Measurements from ENCODE around the gene CBFB.
"Not testable (repeated sequence)": the region's sequence is repeated elsewhere in the genome, so short reads cannot be mapped to it uniquely, and the experiment has no call there.

Gene CBFB

DNA sequence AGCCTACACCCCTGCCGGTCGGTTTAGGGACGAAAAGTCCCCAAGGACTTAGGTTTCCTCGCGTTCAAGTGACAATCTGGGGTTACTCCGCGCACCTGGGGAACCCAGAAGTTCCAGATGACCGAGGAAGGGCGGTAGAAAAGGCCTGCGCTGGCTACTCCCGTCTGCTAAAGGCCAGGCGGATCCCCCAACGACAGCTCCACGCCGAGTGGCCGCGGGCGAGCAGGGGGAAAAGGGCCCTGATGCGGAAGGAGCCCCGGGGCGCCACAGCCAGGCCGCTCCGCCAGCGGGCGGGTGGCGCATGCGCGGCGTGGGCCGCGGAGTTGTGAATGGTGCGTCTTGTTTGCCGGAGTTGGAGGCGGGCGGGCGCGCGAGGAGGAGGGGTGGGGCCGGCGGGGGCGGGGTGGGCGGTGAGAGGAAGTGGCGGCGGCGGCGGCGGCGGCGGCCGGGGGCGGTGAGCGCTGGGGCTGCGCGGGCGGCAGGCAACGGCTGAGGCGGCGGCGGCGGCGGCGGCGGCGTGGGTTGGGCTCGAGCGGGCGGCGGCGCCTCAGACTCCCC, at the start of gene CBFB:
CBFB (plus strand) TSS at position 454 of the 558 bp plus-strand sequence. CDS start 259 bp downstream, outside the sequence.
- DNase-seq (peak; percentile 94), ATAC-seq (peak; percentile 95)
- Mint-ChIP-seq H3K4me1 (peaks cover 54% of the 10 kb centered on the region), H3K27ac (peak within 1 kb of the TSS; percentile 86 to 91), H3K4me3 (peak within 1 kb of the TSS; percentile 86 to 92), H3K27me3 (no peaks in the 10 kb centered on the region), H3K9me3 (no peaks in the 10 kb centered on the region)

DNA sequence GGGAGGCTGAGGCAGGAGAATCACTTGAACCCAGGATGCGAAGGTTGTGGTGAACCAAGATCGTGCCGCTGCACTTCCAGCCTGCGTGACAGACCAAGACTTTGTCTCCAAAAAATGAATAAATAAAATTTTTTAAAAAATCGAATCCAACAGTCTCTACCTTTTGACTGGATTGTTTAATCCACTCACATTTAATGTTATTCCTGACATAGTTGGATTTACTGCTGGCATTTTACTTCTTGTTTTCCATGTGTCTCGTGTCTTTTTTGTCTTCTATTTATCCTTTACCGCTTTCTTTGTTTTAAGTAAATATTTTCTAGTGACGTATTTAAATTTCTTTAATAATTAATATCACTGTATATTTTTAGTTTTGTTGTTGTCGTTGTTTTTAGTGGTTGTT, 45.9 kb upstream of the CBFB start:
- ATAC-seq (no peak), DNase-seq (no peak)
- Mint-ChIP-seq H3K9me3 (no peaks in the 10 kb centered on the region), H3K4me1 (peaks cover 86% of the 10 kb centered on the region), H3K27me3 (no peaks in the 10 kb centered on the region), H3K27ac (no peak overlapping the region), H3K4me3 (no peak overlapping the region)

DNA sequence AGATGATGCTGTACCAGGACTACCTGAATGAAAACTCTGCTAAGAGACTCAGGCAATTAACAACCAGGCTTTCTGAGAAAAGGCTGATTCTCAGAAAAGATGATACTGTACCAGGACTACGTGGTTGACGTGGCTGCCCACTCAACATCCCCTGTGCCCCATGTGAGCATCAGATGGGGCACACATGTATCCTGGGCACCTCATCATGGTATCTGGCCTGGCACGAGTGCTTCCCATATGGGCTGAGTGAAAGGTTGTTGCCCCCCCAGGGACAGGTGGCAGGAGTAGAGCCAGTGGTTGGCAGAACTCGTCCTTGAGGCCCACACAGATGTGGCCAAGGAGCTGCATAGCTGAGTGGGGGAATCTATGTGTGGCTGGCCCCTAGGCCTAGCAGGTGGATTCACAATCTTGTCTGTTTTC, 44.0 kb upstream of the CBFB start:
- H3K9me3 Mint-ChIP-seq = no peaks in the 10 kb centered on the region
- H3K27ac Mint-ChIP-seq = peak overlapping the region; percentile 96 to 99
- H3K4me1 Mint-ChIP-seq = peaks cover 80% of the 10 kb centered on the region
- ATAC-seq (peak; percentile 95), DNase-seq (peak; percentile 71 to 83)
- no peaks in the 10 kb centered on the region for H3K27me3 Mint-ChIP-seq
- peak overlapping the region; percentile 62 to 70 for H3K4me3 Mint-ChIP-seq

DNA sequence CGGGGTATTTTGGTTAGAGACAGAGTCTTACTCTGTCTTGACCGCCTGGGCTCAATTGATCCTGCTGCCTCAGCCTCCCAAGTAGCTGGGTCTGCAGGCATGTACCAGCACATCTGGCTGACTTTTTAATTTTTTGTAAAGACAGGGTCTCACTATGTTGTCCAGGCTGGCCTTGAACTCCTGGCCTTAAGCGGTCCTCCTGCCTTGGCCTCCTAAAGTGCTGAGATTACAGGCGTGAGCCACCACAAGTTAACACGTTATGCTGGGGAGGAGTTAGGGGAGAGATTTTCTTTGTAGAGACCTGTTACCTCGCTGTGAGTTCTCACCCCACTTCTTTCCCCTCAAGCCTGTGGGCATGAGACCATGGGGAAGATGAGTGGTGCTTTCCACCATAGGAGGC, 42.4 kb upstream of the CBFB start:
- Mint-ChIP-seq H3K4me3 (no peak overlapping the region), H3K4me1 (peaks cover 66% of the 10 kb centered on the region), H3K27ac (no peak overlapping the region), H3K27me3 (no peaks in the 10 kb centered on the region), H3K9me3 (no peaks in the 10 kb centered on the region)
- ATAC-seq (no peak), DNase-seq (no peak)

DNA sequence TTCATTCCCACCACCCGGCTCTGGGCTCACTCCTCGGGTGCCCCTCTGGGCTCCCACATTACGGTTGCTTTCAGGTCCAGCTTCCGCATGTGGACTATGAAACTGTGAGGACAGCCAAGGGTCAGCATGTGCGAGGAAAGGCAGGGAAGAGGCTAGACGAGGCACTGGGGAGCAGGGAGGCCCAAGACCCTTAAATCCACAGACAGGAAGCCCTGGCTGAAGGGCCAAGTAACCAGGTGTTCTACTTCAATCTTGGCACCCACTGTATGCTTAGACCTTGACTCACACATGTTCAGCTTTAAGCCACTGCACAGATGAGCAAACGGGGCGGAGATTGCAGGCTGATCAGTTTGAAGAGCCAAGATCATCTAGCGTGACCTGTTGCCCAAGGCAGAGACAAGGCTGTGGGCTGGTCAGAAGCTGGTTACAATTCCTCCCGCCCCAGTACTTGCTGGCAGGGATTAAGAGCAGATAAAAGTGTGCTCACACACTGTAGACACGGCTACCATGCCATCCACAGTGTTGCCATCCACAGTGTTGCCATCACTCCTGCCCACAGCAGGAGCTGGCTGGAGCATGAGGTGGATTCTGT, 40.7 kb upstream of the CBFB start, which contains the start of gene CES4A:
CES4A (plus strand) TSS at position 393 of the 592 bp plus-strand sequence; CDS start at position 577, 184 bp downstream.
- no peak for DNase-seq
- Mint-ChIP-seq H3K4me3 (no peak within 1 kb of the TSS), H3K9me3 (no peaks in the 10 kb centered on the region), H3K4me1 (peaks cover 53% of the 10 kb centered on the region), H3K27ac (peak within 1 kb of the TSS in 1 of 2 donors; percentile 6), H3K27me3 (no peaks in the 10 kb centered on the region)
- ATAC-seq = no peak

DNA sequence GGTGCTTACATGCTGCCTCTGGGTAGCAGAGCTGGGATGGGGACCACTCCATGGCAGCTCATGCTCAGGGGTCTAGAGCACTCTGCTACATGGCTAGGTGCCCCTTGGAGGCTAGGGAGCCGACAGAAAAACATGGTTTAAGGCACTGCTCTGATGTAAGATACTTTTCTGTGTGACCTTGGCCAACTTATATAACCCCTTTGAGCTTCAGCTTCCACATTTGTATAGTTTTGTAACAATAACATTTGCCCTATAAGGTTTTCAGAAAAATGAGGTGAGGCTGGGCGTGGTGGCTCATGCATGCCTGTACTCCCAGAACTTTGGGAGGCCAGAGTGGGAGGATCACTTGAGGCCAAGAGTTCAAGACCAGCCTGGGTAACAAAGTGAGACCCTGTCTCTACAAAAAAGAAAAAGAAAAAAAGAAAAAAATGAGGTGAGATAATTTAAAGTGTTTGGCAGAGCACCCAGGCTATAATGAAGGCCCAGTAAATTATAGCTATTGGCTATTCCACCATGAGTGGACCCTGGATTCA, 37.3 kb upstream of the CBFB start:
- ATAC-seq (no peak), DNase-seq (no peak)
- Mint-ChIP-seq H3K4me3 (no peak overlapping the region), H3K9me3 (no peaks in the 10 kb centered on the region), H3K27ac (no peak overlapping the region), H3K27me3 (no peaks in the 10 kb centered on the region), H3K4me1 (peaks cover 22% of the 10 kb centered on the region)

DNA sequence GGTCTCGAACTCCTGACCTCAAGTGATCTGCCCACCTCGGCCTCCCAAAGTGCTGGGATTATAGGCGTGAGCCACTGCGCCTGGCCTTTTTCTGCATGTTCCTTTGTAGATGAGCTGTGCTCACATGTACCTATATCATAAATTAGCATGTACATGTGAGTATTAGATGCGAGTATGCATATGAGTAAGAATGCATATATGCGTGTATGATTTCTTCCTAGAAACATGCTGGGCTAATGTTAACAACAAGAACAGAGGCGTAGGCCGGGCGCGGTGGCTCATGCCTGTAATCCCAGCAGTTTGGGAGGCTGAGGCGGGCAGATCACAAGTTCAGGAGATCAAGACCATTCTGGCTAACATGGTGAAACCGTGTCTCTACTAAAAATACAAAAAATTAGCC, 35.4 kb upstream of the CBFB start:
- not testable (repeated sequence) for H3K9me3 Mint-ChIP-seq, H3K27ac Mint-ChIP-seq, ATAC-seq, H3K4me3 Mint-ChIP-seq, H3K4me1 Mint-ChIP-seq, DNase-seq, H3K27me3 Mint-ChIP-seq

DNA sequence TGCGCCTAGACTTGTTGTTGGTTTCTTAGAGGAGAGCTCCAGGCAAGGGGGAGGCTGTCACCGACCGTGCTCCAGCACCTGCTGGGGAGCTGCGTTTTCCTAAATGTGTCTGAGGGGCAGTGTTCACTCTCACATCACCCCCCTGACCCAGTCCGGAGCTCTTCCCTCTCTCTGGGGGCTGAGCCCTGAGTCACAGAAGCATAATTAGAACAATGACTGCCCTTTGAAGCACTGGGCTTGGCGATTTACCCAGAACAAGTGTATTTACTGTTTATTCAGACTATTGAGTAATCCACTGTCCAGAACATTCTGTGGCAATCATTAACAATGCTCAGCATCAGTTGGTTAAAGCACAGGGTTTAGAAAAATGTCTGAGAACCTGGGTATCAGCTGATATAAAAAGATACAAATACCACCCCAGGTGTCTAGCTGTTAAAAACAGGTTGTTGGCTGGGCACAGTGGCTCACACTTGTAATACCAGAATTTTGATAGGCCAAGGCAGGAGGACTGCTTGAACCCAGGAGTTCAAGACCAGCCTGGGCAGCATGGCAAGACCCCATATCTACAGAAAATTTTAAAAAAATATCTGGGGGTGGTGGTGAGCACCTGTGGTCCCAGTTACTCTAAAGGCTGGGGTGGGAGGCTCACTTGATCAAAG, 32.5 kb upstream of the CBFB start:
- Mint-ChIP-seq H3K27me3 (peaks cover 17% of the 10 kb centered on the region), H3K4me1 (peaks cover 21% of the 10 kb centered on the region), H3K9me3 (no peaks in the 10 kb centered on the region), H3K4me3 (no peak overlapping the region), H3K27ac (no peak overlapping the region)
- DNase-seq (no peak), ATAC-seq (no peak)

DNA sequence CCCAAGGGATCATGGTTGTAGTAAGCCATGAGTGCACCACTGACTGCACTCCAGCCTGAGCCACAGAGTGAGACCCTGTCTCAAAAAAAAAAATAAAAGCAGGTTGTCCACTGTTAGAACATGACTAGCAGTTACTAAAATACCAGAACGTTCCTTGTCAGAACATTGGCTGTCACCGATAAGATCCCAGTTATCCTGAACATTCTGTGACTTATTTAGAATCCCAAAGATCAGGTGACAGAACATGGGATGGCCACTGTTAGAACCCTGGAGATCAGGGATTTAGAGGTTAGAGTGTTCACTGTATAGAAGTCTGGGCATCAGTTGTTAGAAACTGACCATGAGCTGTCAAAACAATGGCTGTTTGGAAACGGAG, 32.0 kb upstream of the CBFB start:
- Mint-ChIP-seq H3K4me1 (peaks cover 26% of the 10 kb centered on the region), H3K27ac (no peak overlapping the region), H3K9me3 (no peaks in the 10 kb centered on the region), H3K27me3 (peaks cover 17% of the 10 kb centered on the region), H3K4me3 (no peak overlapping the region)
- no peak for ATAC-seq
- no peak for DNase-seq

DNA sequence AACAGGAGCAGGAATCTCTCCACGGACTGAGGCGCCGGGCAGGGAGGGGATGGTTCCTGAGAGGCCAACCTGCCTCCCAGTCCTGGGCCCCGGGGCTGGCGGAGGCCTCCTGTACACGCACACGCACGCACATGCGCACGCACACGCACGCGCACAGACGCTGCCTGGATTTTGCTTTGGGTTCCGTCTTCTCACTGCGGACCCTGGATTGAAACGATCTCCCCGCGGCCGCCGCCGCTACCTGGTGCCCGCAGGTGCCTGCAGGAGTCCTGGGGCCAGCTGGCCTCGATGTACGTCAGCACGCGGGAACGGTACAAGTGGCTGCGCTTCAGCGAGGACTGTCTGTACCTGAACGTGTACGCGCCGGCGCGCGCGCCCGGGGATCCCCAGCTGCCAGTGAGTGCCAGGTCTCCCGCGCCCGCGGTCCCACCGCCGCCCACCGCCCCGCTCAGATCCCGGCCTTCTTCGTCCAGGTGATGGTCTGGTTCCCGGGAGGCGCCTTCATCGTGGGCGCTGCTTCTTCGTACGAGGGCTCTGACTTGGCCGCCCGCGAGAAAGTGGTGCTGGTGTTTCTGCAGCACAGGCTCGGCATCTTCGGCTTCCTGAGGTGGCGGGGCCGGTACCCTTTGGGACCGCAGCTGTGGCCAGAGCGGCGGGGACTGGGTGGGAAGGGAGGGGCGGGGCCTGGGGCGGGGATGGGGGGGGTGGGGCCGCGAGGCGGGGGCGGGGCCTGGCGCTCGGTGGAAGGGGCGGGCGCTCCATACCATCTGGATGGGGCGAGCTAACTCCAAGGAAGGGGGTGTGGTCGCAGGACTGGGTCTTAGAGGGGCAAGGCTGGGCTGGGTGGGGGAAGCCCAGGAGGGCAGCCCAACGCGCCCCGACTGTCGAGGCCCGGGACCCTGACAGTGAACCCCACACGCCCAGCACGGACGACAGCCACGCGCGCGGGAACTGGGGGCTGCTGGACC, 28.3 kb upstream of the CBFB start:
- H3K4me3 Mint-ChIP-seq = peak overlapping the region; percentile 72 to 84
- H3K27me3 Mint-ChIP-seq = peaks cover 28% of the 10 kb centered on the region
- H3K9me3 Mint-ChIP-seq = no peaks in the 10 kb centered on the region
- DNase-seq (peak in 1 of 2 donors; percentile 55), ATAC-seq (peak; percentile 79)
- peaks cover 35% of the 10 kb centered on the region for H3K4me1 Mint-ChIP-seq
- H3K27ac Mint-ChIP-seq = peak overlapping the region; percentile 1 to 71

DNA sequence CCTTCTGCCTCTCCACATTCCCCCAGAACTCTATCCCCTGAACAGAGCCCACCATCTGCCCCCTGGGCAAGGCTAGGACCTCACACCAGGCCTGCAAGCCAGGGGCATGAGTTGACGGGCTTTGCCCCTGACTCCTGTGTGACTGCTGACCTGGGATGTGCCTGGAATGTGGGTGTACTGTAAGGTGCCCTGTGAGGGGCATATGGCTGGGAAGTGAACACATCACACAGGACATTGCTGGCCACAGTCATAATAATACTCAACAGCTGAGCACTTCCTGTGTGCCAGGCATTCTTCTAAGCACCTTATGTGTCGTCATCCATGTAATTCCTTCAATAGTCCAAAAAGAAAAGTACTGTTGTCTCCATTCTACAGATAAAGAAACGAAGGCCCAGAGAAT, 27.2 kb upstream of the CBFB start:
- ATAC-seq (no peak), DNase-seq (no peak)

DNA sequence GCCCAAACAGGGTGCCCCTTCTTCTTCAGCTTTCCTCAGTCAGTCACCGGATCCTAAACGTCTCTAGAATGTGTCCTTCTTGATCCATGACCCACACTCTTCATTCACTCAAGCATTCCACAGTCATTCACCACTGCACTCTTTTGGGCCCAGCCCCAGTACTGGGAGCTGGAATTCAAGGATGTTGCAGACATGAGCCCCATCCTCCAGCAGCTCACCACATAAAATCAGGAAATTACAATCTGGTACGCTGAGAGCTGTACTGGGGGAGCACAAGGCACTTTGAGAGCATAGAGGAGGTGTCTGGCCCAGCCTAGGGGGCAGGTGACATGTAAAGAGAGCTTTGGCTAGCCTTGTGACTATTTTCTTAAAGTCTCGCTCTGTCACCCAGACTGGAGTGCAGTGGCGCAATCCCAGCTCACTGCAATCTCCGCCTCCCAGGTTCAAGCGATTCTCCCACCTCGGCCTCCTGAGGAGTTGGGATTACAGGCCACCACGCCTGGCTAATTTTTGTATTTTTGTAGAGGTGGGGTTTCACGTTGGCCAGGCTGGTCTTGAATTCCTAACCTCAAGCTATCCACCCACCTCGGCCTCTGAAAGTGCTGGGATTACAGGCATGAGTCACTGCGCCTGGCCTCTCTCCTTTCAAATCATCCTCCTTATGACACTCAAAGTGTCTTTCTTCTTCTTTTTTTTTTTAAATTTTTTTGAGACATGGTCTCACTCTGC, 21.9 kb upstream of the CBFB start:
- H3K9me3 Mint-ChIP-seq = no peaks in the 10 kb centered on the region
- no peak for ATAC-seq
- H3K4me1 Mint-ChIP-seq = peaks cover 48% of the 10 kb centered on the region
- H3K4me3 Mint-ChIP-seq = no peak overlapping the region
- H3K27ac Mint-ChIP-seq = peak overlapping the region in 1 of 2 donors; percentile 20
- no peak for DNase-seq
- peaks cover 11% of the 10 kb centered on the region for H3K27me3 Mint-ChIP-seq

More for the DNA sequence above, 27.2 kb upstream of the CBFB start:
- Mint-ChIP-seq H3K9me3 (no peaks in the 10 kb centered on the region), H3K4me3 (peak overlapping the region; percentile 58 to 63), H3K27ac (no peak overlapping the region), H3K4me1 (peaks cover 38% of the 10 kb centered on the region), H3K27me3 (peaks cover 28% of the 10 kb centered on the region)

DNA sequence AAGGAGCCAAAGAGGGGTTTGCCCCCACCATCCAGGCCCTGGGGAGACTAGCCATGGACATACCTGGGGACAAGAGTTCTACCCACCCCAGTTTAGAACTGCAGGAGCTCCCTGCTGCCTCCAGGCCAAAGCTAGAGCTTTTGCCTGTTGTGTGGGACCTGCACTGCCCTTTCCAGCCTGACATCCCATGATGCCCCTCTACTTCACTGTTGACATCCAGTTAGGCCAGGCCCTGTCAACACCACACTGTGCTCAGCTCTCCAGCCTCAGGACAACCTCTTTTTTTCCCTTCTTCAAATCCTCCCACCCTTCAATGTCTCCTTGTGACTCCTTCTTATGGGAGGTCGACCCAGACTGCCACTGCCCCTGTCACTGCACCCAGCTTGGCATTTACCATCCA, 19.8 kb upstream of the CBFB start:
- no peak for ATAC-seq
- no peak for DNase-seq
- Mint-ChIP-seq H3K4me1 (peaks cover 54% of the 10 kb centered on the region), H3K9me3 (no peaks in the 10 kb centered on the region), H3K4me3 (no peak overlapping the region), H3K27ac (no peak overlapping the region), H3K27me3 (no peaks in the 10 kb centered on the region)

DNA sequence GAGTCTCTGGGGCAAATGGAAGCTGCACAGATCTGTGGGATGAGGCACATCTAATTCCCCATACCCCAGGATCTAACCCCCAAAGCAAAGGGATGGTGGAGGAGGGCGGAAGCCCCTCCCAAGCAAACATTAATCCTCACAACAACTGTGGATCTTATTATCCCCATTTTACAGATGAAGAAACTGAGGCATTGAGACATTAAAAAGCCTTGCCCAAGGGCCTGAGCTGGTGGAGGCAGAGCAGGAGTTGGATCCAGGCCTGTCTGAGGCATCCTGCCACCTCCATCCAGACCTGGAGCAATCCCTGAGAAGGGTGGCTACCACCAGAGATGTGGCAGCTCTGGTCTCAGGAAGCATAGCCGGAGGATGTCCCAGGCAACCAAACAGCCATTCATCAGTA, 17.7 kb upstream of the CBFB start:
- Mint-ChIP-seq H3K27me3 (no peaks in the 10 kb centered on the region), H3K27ac (no peak overlapping the region), H3K4me1 (peaks cover 67% of the 10 kb centered on the region), H3K9me3 (no peaks in the 10 kb centered on the region), H3K4me3 (no peak overlapping the region)
- ATAC-seq (no peak), DNase-seq (no peak)
